Kidney (tissue), 14 donors: ENCODE results near the gene ZNF185. TPM values are rescaled to one million over a fixed set of nuclear protein-coding genes. Genes with fewer than 3 reads are reported as not detected.
A peak's percentile ranks its signal among the peaks of the same experiment; 100 is the strongest.

Experiments
- DNase-seq, 5 donors: peaks; one replicate each; pipeline ENCODE4 v3.0.0-alpha.2; 2013 to 2020
- FAIRE-seq: peaks from 2 replicates; lab custom pipeline; 2012; peaks lifted over from hg19 to GRCh38; lab: Jason Lieb, UNC
- H3K27ac ChIP-seq, 2 donors: one replicate each; pipeline ENCODE4 v1.7.0; 2013; ENCODE audit warnings: low read depth in 2 of 2, low read length in 2 of 2, inconsistent platforms in 1 of 2
- H3K27me3 ChIP-seq: one replicate; pipeline ENCODE4 v1.7.1; 2013; ENCODE audit warnings: low read length, inconsistent platforms; ENCODE audit not compliant: control insufficient read depth, insufficient read depth
- H3K36me3 ChIP-seq, 3 donors: one replicate each; pipeline versions ENCODE4 v1.7.0 to v1.7.1; 2013; ENCODE audit warnings: low read length in 3 of 3, control low read depth in 1 of 3, inconsistent platforms in 1 of 3; ENCODE audit not compliant: insufficient read depth in 3 of 3, control insufficient read depth in 2 of 3
- H3K4me1 ChIP-seq, 3 donors: one replicate each; pipeline versions ENCODE4 v1.7.0 to v1.7.1; 2013; ENCODE audit warnings: low read length in 3 of 3, inconsistent platforms in 1 of 3, low read depth in 1 of 3; ENCODE audit not compliant: control insufficient read depth in 2 of 3, insufficient read depth in 2 of 3
- H3K4me3 ChIP-seq, 3 donors: one replicate each; pipeline versions ENCODE4 v1.7.0 to v1.8.1; 2013; ENCODE audit warnings: low read length in 3 of 3, control low read depth in 1 of 3, inconsistent platforms in 1 of 3
- H3K9ac ChIP-seq, 3 donors: one replicate each; pipeline versions ENCODE4 v1.7.0 to v1.7.1; 2013; ENCODE audit warnings: low read length in 3 of 3, control low read depth in 1 of 3, inconsistent platforms in 1 of 3
- H3K9me3 ChIP-seq, 3 donors: one replicate each; pipeline versions ENCODE4 v1.7.0 to v1.7.1; 2013; ENCODE audit warnings: low read length in 3 of 3, control low read depth in 1 of 3, inconsistent platforms in 1 of 3; ENCODE audit not compliant: control insufficient read depth in 2 of 3, insufficient read depth in 1 of 3
- CTCF ChIP-seq: IDR thresholded peaks from 3 replicates; pipeline ENCODE4 v1.5.1; 2012; ENCODE audit warnings: mild to moderate bottlenecking, moderate library complexity, borderline replicate concordance; ENCODE audit not compliant: insufficient read depth; ENCODE audit errors: extremely low read depth
- intact Hi-C: fragments of 100-400 bp; cut with DNase I; formaldehyde crosslinking; loops from one replicate; pipeline ENCODE4 v1.11.1; 2022
- polyA plus RNA-seq: library from polyadenylated mRNA; stranded (reverse); fragments of 350-450 nt; fragmentation: Illumina TruSeq; extraction: RNeasy Lipid Tissue Mini Kit (QIAGEN cat#74804); gene quantifications from one replicate; pipeline ENCODE4 v1.2.3, GENCODE V29; 2014; ENCODE audit warnings: low read depth, low replicate concordance; ENCODE audit not compliant: insufficient read depth
- total RNA-seq: library from RNA; stranded (reverse); fragmentation: NEBNext Ultra II Directional; extraction: Animal tissue kit (Norgen Biotek cat#: 25700); gene quantifications from one replicate; pipeline ENCODE4 v1.2.1, GENCODE V29; 2021
- donor health status: control.
- donor health status: control.
- donor health status: control.
- donor health status: control.
- donor health status: control.
- donor health status: DM: yes; HTN: yes; CAD: no.
- donor health status: Normal renal cell carcinoma (clear cell type).

Gene ZNF185
- total and polyA plus RNA-seq, 2 donors from 2014 or later = 12.0 to 24.3 TPM

- Histone ChIP-seq H3K9me3 (no peaks in the 10 kb centered on the region), H3K4me3 (no peak overlapping the region), H3K27me3 (no peaks in the 10 kb centered on the region), H3K9ac (no peak overlapping the region), H3K36me3 (no peaks in the 10 kb centered on the region), H3K27ac (no peak overlapping the region), H3K4me1 (peaks cover 0 to 2% (median 0%) of the 10 kb centered on the region in 3 donors)
- no peak for TF ChIP-seq CTCF
- intact Hi-C loops = no loop called here
- FAIRE-seq = no peak
- DNase-seq = peak in 2 of 5 donors; percentile 30 to 54
These were observed 4.1 kb downstream of the ZNF185 start for GRCh38 chrX:152901816-152902501.

GRCh38 chrX:152902502-152902820, 4.6 kb downstream of the ZNF185 start:
- Histone ChIP-seq H3K4me1 (peaks cover 0 to 2% (median 0%) of the 10 kb centered on the region in 3 donors), H3K27me3 (no peaks in the 10 kb centered on the region), H3K9ac (no peak overlapping the region), H3K4me3 (no peak overlapping the region), H3K27ac (no peak overlapping the region), H3K9me3 (no peaks in the 10 kb centered on the region), H3K36me3 (no peaks in the 10 kb centered on the region)
- FAIRE-seq (no peak), DNase-seq (peak in 1 of 5 donors; percentile 25)
- intact Hi-C loops = no loop called here
- TF ChIP-seq CTCF = no peak

GRCh38 chrX:152903589-152903988, 5.7 kb downstream of the ZNF185 start:
- Histone ChIP-seq H3K36me3 (no peaks in the 10 kb centered on the region), H3K4me3 (no peak overlapping the region), H3K9ac (no peak overlapping the region), H3K4me1 (peaks cover 0 to under 1% (median 0%) of the 10 kb centered on the region in 3 donors), H3K27me3 (no peaks in the 10 kb centered on the region), H3K9me3 (no peaks in the 10 kb centered on the region), H3K27ac (no peak overlapping the region)
- TF ChIP-seq CTCF = no peak
- intact Hi-C loops = no loop called here
- no peak for FAIRE-seq
- DNase-seq = peak in 1 of 5 donors; percentile 40
